K562 (cell line): ENCODE data around the gene YAP1.

ENCODE experiments used
- CBX5 ChIP-seq: IDR thresholded peaks from 2 replicates; pipeline ENCODE4 v1.6.1; 2014; ENCODE audit warnings: low read depth, borderline replicate concordance
- CHD4 ChIP-seq: fragments of 200-600 bp; sonication (generic); IDR thresholded peaks from 3 replicates; pipeline ENCODE4 v1.6.1; 2012; ENCODE audit warnings: low read depth, mild to moderate bottlenecking, mixed read lengths, low read length, inconsistent platforms; ENCODE audit not compliant: insufficient read depth, insufficient replicate concordance, poor library complexity, severe bottlenecking
- CREBBP ChIP-seq: IDR thresholded peaks from one replicate; pipeline ENCODE4 v1.6.1; 2012; ENCODE audit warnings: low read depth, mild to moderate bottlenecking, control low read depth, inconsistent platforms, low read length
- CTCF ChIP-seq, 3 experiments: IDR thresholded peaks in 2 of 3; conservative IDR thresholded peaks in 1 of 3; 2 replicates each; pipeline ENCODE4 v1.5.1; 2011 to 2012; ENCODE audit warnings: low read length in 3 of 3, mild to moderate bottlenecking in 3 of 3, control low read depth in 2 of 3, improper control_type of control experiment in 1 of 3, inconsistent platforms in 1 of 3, low read depth in 1 of 3, mixed read lengths in 1 of 3, moderate library complexity in 1 of 3; ENCODE audit not compliant: insufficient read depth in 2 of 3
- E2F6 ChIP-seq, 2 experiments: IDR thresholded peaks; 2 replicates each; pipeline ENCODE4 v1.6.1; 2011; ENCODE audit warnings: borderline replicate concordance in 1 of 2, control low read depth in 1 of 2, low read depth in 1 of 2, low read length in 1 of 2, mild to moderate bottlenecking in 1 of 2, mixed read lengths in 1 of 2, moderate library complexity in 1 of 2; ENCODE audit not compliant: insufficient read depth in 1 of 2, insufficient read length in 1 of 2, poor library complexity in 1 of 2, severe bottlenecking in 1 of 2; ENCODE audit errors: extremely low read depth in 1 of 2
- HDAC2 ChIP-seq: fragments of 450-650 bp; IDR thresholded peaks from 2 replicates; pipeline ENCODE4 v1.6.1; 2016; ENCODE audit warnings: mild to moderate bottlenecking
- IRF9 ChIP-seq: fragments of 450-650 bp; IDR thresholded peaks from 2 replicates; pipeline ENCODE4 v1.6.1; 2016; ENCODE audit warnings: missing biosample characterization, missing genetic modification characterization
- MCM3 ChIP-seq: fragments of 450-650 bp; IDR thresholded peaks from 2 replicates; pipeline ENCODE4 v1.6.1; 2016
- PBX2 ChIP-seq, 2 experiments: IDR thresholded peaks in 1 of 2; conservative IDR thresholded peaks in 1 of 2; 2 replicates each; pipeline ENCODE4 v1.6.1; 2016; ENCODE audit warnings: low read depth in 2 of 2, mild to moderate bottlenecking in 1 of 2, missing compliant biosample characterization in 1 of 2, missing genetic modification characterization in 1 of 2, moderate library complexity in 1 of 2
- RCOR1 ChIP-seq, 2 experiments: IDR thresholded peaks; 2 replicates each; pipeline ENCODE4 v1.6.1; 2012; ENCODE audit warnings: low read depth in 2 of 2, low read length in 2 of 2, borderline replicate concordance in 1 of 2, improper control_type of control experiment in 1 of 2
- TARDBP ChIP-seq: fragments of 450-650 bp; IDR thresholded peaks from 2 replicates; pipeline ENCODE4 v1.6.1; 2016
- ZNF217 ChIP-seq: sonication (generic); formaldehyde crosslinking; IDR thresholded peaks from 2 replicates; pipeline ENCODE4 v1.8.0; 2022; ENCODE audit warnings: mild to moderate bottlenecking, missing genetic modification reagents

- TF ChIP-seq CBX5 (no peak), ZNF217 (CRISPR knock-in tag) (no peak), CTCF (IDR thresholded peaks at IDR 0.05 in 2 of 3, conservative IDR thresholded peaks at IDR 0.05 in 1 of 3; ENCODE audit: insufficient read depth in 2 of 3, low read depth in 1 of 3, low read length in 3 of 3) (no peak), RCOR1 (IDR thresholded peaks at IDR 0.05; ENCODE audit: borderline replicate concordance in 1 of 2, low read depth in 2 of 2, low read length in 2 of 2) (no peak), PBX2 (CRISPR knock-in tag; IDR thresholded peaks at IDR 0.05; ENCODE audit: low read depth) (no peak), PBX2 (tag; conservative IDR thresholded peaks at IDR 0.05; ENCODE audit: low read depth) (no peak), IRF9 (no peak), E2F6 (IDR thresholded peaks at IDR 0.05; ENCODE audit: borderline replicate concordance in 1 of 2, extremely low read depth in 1 of 2, insufficient read depth in 1 of 2, insufficient read length in 1 of 2, low read depth in 1 of 2, low read length in 1 of 2, poor library complexity in 1 of 2, severe bottlenecking in 1 of 2) (no peak), CREBBP (no peak), CHD4 (no peak), TARDBP (no peak), HDAC2 (no peak), MCM3 (no peak)
These were observed 91.5 kb downstream of the YAP1 start for GRCh38 chr11:102201776-102202175.
